H1 (cell line): ENCODE measurements around the gene FBXO28. TPM values are rescaled to one million over a fixed set of nuclear protein-coding genes. Genes with fewer than 3 reads are reported as not detected.

Source experiments
- CTCF ChIA-PET: fragments of 300-600 bp; sonication (Branson Sonifier 250); formaldehyde crosslinking; loops from one replicate; lab custom pipeline; 2021; ENCODE audit not compliant: partially characterized antibody; lab: Charles Lee
- POLR2A ChIA-PET: fragments of 300-600 bp; sonication (Branson Sonifier 250); formaldehyde crosslinking; loops from one replicate; lab custom pipeline; 2021; ENCODE audit warnings: inconsistent platforms; ENCODE audit not compliant: partially characterized antibody; lab: Charles Lee
- DNase-seq, 2 experiments: peaks; one replicate each; pipeline versions ENCODE4 v3.0.0 to v3.0.0-alpha.2; 2010 to 2022; ENCODE audit warnings: low spot score in 2 of 2, low read depth in 1 of 2, mixed read lengths in 1 of 2
- FAIRE-seq: peaks from 2 replicates; lab custom pipeline; 2011; peaks lifted over from hg19 to GRCh38; lab: Jason Lieb, UNC
- H2AFZ ChIP-seq: 2 replicates; pipeline ENCODE4 v1.8.1; 2012; ENCODE audit warnings: low read length, inconsistent platforms
- H2AK5ac ChIP-seq: 2 replicates; pipeline ENCODE4 v1.6.1; 2013; ENCODE audit warnings: low read depth, low read length
- H2BK120ac ChIP-seq: replicated peaks from 2 replicates; pipeline ENCODE3; 2013; ENCODE audit warnings: low read depth, low read length, inconsistent platforms
- H2BK12ac ChIP-seq: 2 replicates; pipeline ENCODE4 v1.6.1; 2013; ENCODE audit warnings: low read depth, low read length
- H2BK15ac ChIP-seq: 2 replicates; pipeline ENCODE4 v1.6.1; 2013; ENCODE audit warnings: low read length
- H2BK20ac ChIP-seq: 2 replicates; pipeline ENCODE4 v1.6.1; 2013; ENCODE audit warnings: low read length
- H2BK5ac ChIP-seq: 2 replicates; pipeline ENCODE4 v1.6.1; 2013; ENCODE audit warnings: low read depth, low read length
- H3K14ac ChIP-seq: 2 replicates; pipeline ENCODE4 v1.6.1; 2013; ENCODE audit warnings: inconsistent platforms; ENCODE audit not compliant: insufficient read length
- H3K18ac ChIP-seq: 2 replicates; pipeline ENCODE4 v1.6.1; 2013; ENCODE audit warnings: low read length; ENCODE audit errors: extremely low read depth
- H3K23ac ChIP-seq: 2 replicates; pipeline ENCODE4 v1.6.1; 2013; ENCODE audit warnings: inconsistent platforms; ENCODE audit not compliant: insufficient read length
- H3K23me2 ChIP-seq: 2 replicates; pipeline ENCODE4 v1.6.1; 2013; ENCODE audit warnings: low read depth, low read length
- H3K27ac ChIP-seq: 2 replicates; pipeline ENCODE4 v1.6.1; 2011; ENCODE audit warnings: low read depth, low read length, inconsistent platforms
- H3K27me3 ChIP-seq, 4 experiments: replicated peaks in 1 of 4; 1 replicate in 1 of 4; 2 replicates in 3 of 4; pipeline versions ENCODE4 v1.6.1 to v1.8.1; 2011 to 2013; ENCODE audit warnings: low read length in 3 of 4, mild to moderate bottlenecking in 3 of 4, inconsistent platforms in 2 of 4, mixed read lengths in 2 of 4, moderate library complexity in 1 of 4; ENCODE audit not compliant: control insufficient read depth in 3 of 4, insufficient read depth in 3 of 4; ENCODE audit errors: extremely low read depth in 1 of 4
- H3K36me3 ChIP-seq, 4 experiments: 2 replicates each; pipeline versions ENCODE4 v1.6.1 to v1.8.1; 2011 to 2013; ENCODE audit warnings: mild to moderate bottlenecking in 4 of 4, low read length in 3 of 4, moderate library complexity in 2 of 4, control low read depth in 1 of 4, inconsistent platforms in 1 of 4; ENCODE audit not compliant: insufficient read depth in 4 of 4, control insufficient read depth in 2 of 4
- H3K4ac ChIP-seq: replicated peaks from 2 replicates; pipeline ENCODE3; 2013; ENCODE audit warnings: low read length, low read depth, mixed read lengths, inconsistent platforms; ENCODE audit not compliant: insufficient read length
- H3K4me1 ChIP-seq, 4 experiments: replicated peaks in 1 of 4; 1 replicate in 1 of 4; 2 replicates in 3 of 4; pipeline versions ENCODE4 v1.6.1 to v1.8.1; 2011 to 2013; ENCODE audit warnings: low read length in 3 of 4, inconsistent platforms in 2 of 4, mixed read lengths in 1 of 4; ENCODE audit not compliant: insufficient read depth in 4 of 4, control insufficient read depth in 3 of 4
- H3K4me2 ChIP-seq, 2 experiments: 2 replicates each; pipeline versions ENCODE4 v1.6.1 to v1.8.1; 2011 to 2013; ENCODE audit warnings: low read depth in 2 of 2, low read length in 2 of 2, control low read depth in 1 of 2, inconsistent platforms in 1 of 2, mild to moderate bottlenecking in 1 of 2; ENCODE audit not compliant: insufficient read depth in 1 of 2
- H3K4me3 ChIP-seq, 4 experiments: fragments of 200-600, 300-600 bp in 1 of 4; sonication (generic), shearing (Covaris generic), sonication (Bioruptor Twin) in 1 of 4; 2 replicates each; pipeline versions ENCODE4 v1.5.1 to v1.8.1; 2011 to 2016; ENCODE audit warnings: low read length in 4 of 4, low read depth in 3 of 4, control low read depth in 2 of 4, inconsistent platforms in 2 of 4, mild to moderate bottlenecking in 2 of 4, mixed read lengths in 1 of 4, moderate library complexity in 1 of 4; ENCODE audit not compliant: insufficient read depth in 2 of 4; ENCODE audit errors: extremely low read depth in 1 of 4
- H3K56ac ChIP-seq: replicated peaks from 2 replicates; pipeline ENCODE3; 2013; ENCODE audit warnings: low read depth, mild to moderate bottlenecking, mixed read lengths, low read length, inconsistent platforms; ENCODE audit not compliant: insufficient read length
- H3K79me1 ChIP-seq: 2 replicates; pipeline ENCODE4 v1.6.1; 2013; ENCODE audit warnings: low read depth, low read length, control low read depth
- H3K79me2 ChIP-seq, 2 experiments: 2 replicates each; pipeline versions ENCODE4 v1.6.1 to v1.8.1; 2012 to 2013; ENCODE audit warnings: low read length in 2 of 2, mild to moderate bottlenecking in 2 of 2, inconsistent platforms in 1 of 2; ENCODE audit not compliant: insufficient read depth in 2 of 2, control insufficient read depth in 1 of 2
- H3K9ac ChIP-seq, 4 experiments: replicated peaks in 1 of 4; 1 replicate in 1 of 4; 2 replicates in 3 of 4; pipeline versions ENCODE4 v1.6.1 to v1.8.1; 2011 to 2013; ENCODE audit warnings: low read depth in 3 of 4, low read length in 3 of 4, control low read depth in 2 of 4, mild to moderate bottlenecking in 2 of 4, moderate library complexity in 2 of 4, inconsistent platforms in 1 of 4; ENCODE audit errors: extremely low read depth in 1 of 4
- H3K9me3 ChIP-seq, 2 experiments: 2 replicates each; pipeline versions ENCODE4 v1.6.1 to v1.8.1; 2012 to 2013; ENCODE audit warnings: mild to moderate bottlenecking in 2 of 2, moderate library complexity in 2 of 2, control low read depth in 1 of 2, inconsistent platforms in 1 of 2, low read depth in 1 of 2, low read length in 1 of 2, mixed read lengths in 1 of 2; ENCODE audit not compliant: insufficient read depth in 2 of 2
- H4K20me1 ChIP-seq, 2 experiments: replicated peaks in 1 of 2; 2 replicates each; pipeline versions ENCODE3 to v1.8.1; 2011 to 2013; ENCODE audit warnings: inconsistent platforms in 2 of 2, low read length in 2 of 2, mild to moderate bottlenecking in 1 of 2; ENCODE audit not compliant: insufficient read depth in 2 of 2, control insufficient read depth in 1 of 2
- H4K5ac ChIP-seq: 2 replicates; pipeline ENCODE4 v1.6.1; 2013; ENCODE audit warnings: low read length, low read depth, mixed read lengths, inconsistent platforms; ENCODE audit not compliant: insufficient read length
- H4K8ac ChIP-seq: 2 replicates; pipeline ENCODE4 v1.8.0; 2013; ENCODE audit warnings: mild to moderate bottlenecking, moderate library complexity, low read length, inconsistent platforms; ENCODE audit not compliant: insufficient read depth; ENCODE audit errors: extremely low read depth
- H4K91ac ChIP-seq: replicated peaks from 2 replicates; pipeline ENCODE3; 2013; ENCODE audit warnings: low read length, mixed read lengths, inconsistent platforms; ENCODE audit not compliant: insufficient read length
- ATF3 ChIP-seq: IDR thresholded peaks from 2 replicates; pipeline ENCODE4 v1.6.1; 2011; ENCODE audit warnings: low read depth, mild to moderate bottlenecking, low read length; ENCODE audit not compliant: insufficient read depth
- CREB1 ChIP-seq: IDR thresholded peaks from 2 replicates; pipeline ENCODE4 v1.6.1; 2012; ENCODE audit warnings: inconsistent platforms
- CTBP2 ChIP-seq: IDR thresholded peaks from 2 replicates; pipeline ENCODE4 v1.7.0; 2011; ENCODE audit warnings: borderline replicate concordance, mild to moderate bottlenecking, moderate library complexity, mixed read lengths, low read length; ENCODE audit not compliant: insufficient read depth, insufficient read length
- E2F6 ChIP-seq: IDR thresholded peaks from 2 replicates; pipeline ENCODE4 v1.6.1; 2012; ENCODE audit warnings: inconsistent platforms
- EGR1 ChIP-seq: IDR thresholded peaks from 2 replicates; pipeline ENCODE4 v1.6.1; 2011; ENCODE audit warnings: low read depth, low read length, borderline replicate concordance
- EP300 ChIP-seq, 2 experiments: IDR thresholded peaks; 1 replicate in 1 of 2; 2 replicates in 1 of 2; pipeline ENCODE4 v1.6.1; 2011 to 2012; ENCODE audit warnings: low read depth in 2 of 2, low read length in 2 of 2, mild to moderate bottlenecking in 2 of 2, borderline replicate concordance in 1 of 2, inconsistent platforms in 1 of 2, moderate library complexity in 1 of 2
- GTF2F1 ChIP-seq: IDR thresholded peaks from 2 replicates; pipeline ENCODE4 v1.6.1; 2012; ENCODE audit warnings: low read depth, low read length, improper control_type of control experiment, borderline replicate concordance
- HDAC6 ChIP-seq: IDR thresholded peaks from one replicate; pipeline ENCODE4 v1.7.1; 2012; ENCODE audit warnings: low read depth, mild to moderate bottlenecking, inconsistent platforms, low read length, moderate library complexity
- PHF8 ChIP-seq: fragments of 200-600 bp; sonication (generic); conservative IDR thresholded peaks from 2 replicates; pipeline ENCODE4 v1.7.1; 2012; ENCODE audit warnings: low read depth, mild to moderate bottlenecking, inconsistent platforms, low read length, moderate library complexity
- RAD21 ChIP-seq, 2 experiments: IDR thresholded peaks in 1 of 2; conservative IDR thresholded peaks in 1 of 2; 2 replicates each; pipeline ENCODE4 v1.6.1; 2011; ENCODE audit warnings: low read depth in 2 of 2, low read length in 2 of 2, improper control_type of control experiment in 1 of 2, inconsistent platforms in 1 of 2, mild to moderate bottlenecking in 1 of 2, moderate library complexity in 1 of 2
- RBBP5 ChIP-seq: IDR thresholded peaks from 2 replicates; pipeline ENCODE4 v1.7.1; 2012; ENCODE audit warnings: low read depth, mild to moderate bottlenecking, inconsistent platforms, low read length, moderate library complexity, borderline replicate concordance
- SIRT6 ChIP-seq: IDR thresholded peaks from one replicate; pipeline ENCODE4 v1.7.1; 2012; ENCODE audit warnings: low read length, inconsistent platforms
- TBP ChIP-seq: IDR thresholded peaks from 2 replicates; pipeline ENCODE4 v1.6.1; 2011; ENCODE audit warnings: low read depth, low read length, improper control_type of control experiment
- TCF12 ChIP-seq: IDR thresholded peaks from 2 replicates; pipeline ENCODE4 v1.6.1; 2011; ENCODE audit warnings: low read depth, mild to moderate bottlenecking, low read length
- polyA plus RNA-seq, 7 experiments: library from polyadenylated mRNA; depleted of rRNA in 3 of 7; stranded (reverse) in 5 of 7; unstranded in 2 of 7; fragments of >200 nt in 5 of 7; fragments of 200-250 nt in 2 of 7; gene quantifications; 1 replicate in 5 of 7; 2 replicates in 1 of 7; 4 replicates in 1 of 7; pipeline versions ENCODE4 v1.2.1 to v1.2.3, GENCODE V29; 2011 to 2013; ENCODE audit warnings: missing spikeins in 2 of 7, mixed read lengths in 2 of 7
- total RNA-seq: library from RNA; stranded (reverse); fragmentation: NEBNext Ultra II Directional; extraction: Animal tissue kit (Norgen Biotek cat#: 25700); gene quantifications from 2 replicates; pipeline ENCODE4 v1.2.1, GENCODE V29; 2021

Gene FBXO28
- total and polyA plus RNA-seq, 2 of the 8 experiments (the other 6 are each of a cell fraction or from before 2014, with no cell fraction given): 10.3 to 42.5 TPM

DNA sequence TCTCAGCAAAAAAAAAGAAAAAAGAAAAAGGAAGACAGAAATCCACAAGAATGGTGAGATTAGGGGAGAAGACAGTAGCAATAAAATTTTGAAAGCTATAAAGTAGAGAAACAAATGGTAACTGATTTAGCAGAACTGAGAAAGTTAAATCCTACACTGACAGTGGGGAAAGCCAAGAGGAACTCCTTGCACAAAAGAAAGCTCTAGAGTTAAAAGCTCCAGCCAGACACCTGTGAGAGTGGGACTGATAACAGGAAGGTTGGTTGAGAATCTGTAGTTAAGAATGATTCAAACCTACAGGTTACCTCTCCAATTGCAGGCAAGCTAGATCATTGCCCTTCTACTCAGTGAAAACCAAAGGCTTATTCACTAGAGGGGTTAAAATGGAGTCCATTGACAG is 23.6 kb downstream of the FBXO28 start:
- H3K27ac ChIP-seq: no peak overlapping the region
- H4K91ac ChIP-seq: no peak overlapping the region
- no peak overlapping the region for H3K14ac ChIP-seq
- H3K4me3 ChIP-seq: no peak overlapping the region
- FAIRE-seq: no peak
- no peak overlapping the region for H2BK120ac ChIP-seq
- POLR2A ChIA-PET: interaction anchor here (1.3 kb wide), 1 partner anchor 9 kb away, joined by 3 read pairs; no protein-coding TSS in a partner anchor
- H3K36me3 ChIP-seq: peaks cover 8 to 54% (median 33%) of the 10 kb centered on the region in 4 experiments
- H3K23ac ChIP-seq: no peak overlapping the region
- no peak overlapping the region for H3K18ac ChIP-seq
- no peak overlapping the region for H4K5ac ChIP-seq
- no peak overlapping the region for H2BK15ac ChIP-seq
- no peak overlapping the region for H2BK5ac ChIP-seq
- no peak overlapping the region for H3K56ac ChIP-seq
- no peaks in the 10 kb centered on the region for H3K79me2 ChIP-seq
- no peaks in the 10 kb centered on the region for H3K9me3 ChIP-seq
- no peaks in the 10 kb centered on the region for H3K27me3 ChIP-seq
- no peak overlapping the region for H3K4ac ChIP-seq
- no peak overlapping the region for H2AK5ac ChIP-seq
- no peak for DNase-seq
- no peaks in the 10 kb centered on the region for H3K4me1 ChIP-seq
- CTCF ChIA-PET: interaction anchor here (0.6 to 2.3 kb wide), 6 partner anchors 13 to 766 kb away, joined by 3 to 7 read pairs (median 3); no protein-coding TSS in a partner anchor
- H4K20me1 ChIP-seq: no peaks in the 10 kb centered on the region
- H2BK12ac ChIP-seq: no peak overlapping the region
- H4K8ac ChIP-seq: no peak overlapping the region
- H2BK20ac ChIP-seq: no peak overlapping the region
- H2AFZ ChIP-seq: no peak overlapping the region
- H3K23me2 ChIP-seq: no peaks in the 10 kb centered on the region
- no peak overlapping the region for H3K4me2 ChIP-seq
- no peak overlapping the region for H3K9ac ChIP-seq
- no peaks in the 10 kb centered on the region for H3K79me1 ChIP-seq
- TF ChIP-seq HDAC6 (no peak), EGR1 (no peak), CTBP2 (no peak), E2F6 (no peak), CREB1 (no peak), EP300 (IDR thresholded peaks at IDR 0.05; ENCODE audit: borderline replicate concordance in 1 of 2, low read depth in 2 of 2, low read length in 2 of 2) (no peak), ATF3 (no peak), TBP (no peak), GTF2F1 (no peak), TCF12 (no peak), RAD21 (IDR thresholded peaks at IDR 0.05 in 1 of 2, conservative IDR thresholded peaks at IDR 0.05 in 1 of 2; ENCODE audit: low read depth in 2 of 2, low read length in 2 of 2) (no peak), PHF8 (no peak), RBBP5 (no peak), SIRT6 (no peak)
